GM21423 (cell line): ENCODE results near the gene PGAM2.
"Not testable (repeated sequence)": the region's sequence is repeated elsewhere in the genome, so short reads cannot be mapped to it uniquely, and the experiment has no call there.

Experiments
- ATAC-seq: cut with Tn5 transposase; IDR thresholded peaks from one replicate; pipeline ENCODE4 v1.9.1; 2021; ENCODE audit warnings: mild to moderate bottlenecking, moderate library complexity; ENCODE audit not compliant: unreplicated experiment

The PGAM2 gene

GRCh38 chr7:44033971-44034844 lies 31.2 kb downstream of the PGAM2 start:
- ATAC-seq, result not testable (repeated sequence)

- ATAC-seq, result not testable (repeated sequence)
These were observed 33.3 kb downstream of the PGAM2 start for GRCh38 chr7:44032031-44032430.

- ATAC-seq, result not testable (repeated sequence)
These were observed 34.0 kb downstream of the PGAM2 start for GRCh38 chr7:44031319-44031718.

- not testable (repeated sequence) for ATAC-seq
These were observed 35.3 kb downstream of the PGAM2 start for GRCh38 chr7:44030029-44030428.

GRCh38 chr7:44029433-44029832 lies 35.9 kb downstream of the PGAM2 start:
- not testable (repeated sequence) for ATAC-seq

GRCh38 chr7:44022796-44023467 lies 42.4 kb downstream of the PGAM2 start:
- ATAC-seq, result not testable (repeated sequence)

- ATAC-seq, result not testable (repeated sequence)
These were observed 43.3 kb downstream of the PGAM2 start for GRCh38 chr7:44022069-44022468.

GRCh38 chr7:44019825-44020224 lies 45.5 kb downstream of the PGAM2 start:
- not testable (repeated sequence) for ATAC-seq

GRCh38 chr7:44018857-44019807 lies 46.2 kb downstream of the PGAM2 start:
- peak; percentile 95 for ATAC-seq

- not testable (repeated sequence) for ATAC-seq
These were observed 50.3 kb downstream of the PGAM2 start for GRCh38 chr7:44015090-44015489.
